AG04449 (cell line): ENCODE measurements around the gene GALE.
"Not testable (repeated sequence)": the region's sequence is repeated elsewhere in the genome, so short reads cannot be mapped to it uniquely, and the experiment has no call there.

ENCODE experiments used
- CTCF ChIA-PET: fragments of 350-600 bp; formaldehyde crosslinking; extraction: SDS; loops from one replicate; lab custom pipeline; 2021; ENCODE audit warnings: antibody characterized with exemption; lab: Yijun Ruan, JAX
- POLR2A ChIA-PET: fragments of 400-600, 350-600 bp; formaldehyde crosslinking; extraction: SDS; loops from one replicate; lab custom pipeline; 2020; ENCODE audit warnings: antibody characterized with exemption, inconsistent platforms; lab: Yijun Ruan, JAX
- DNase-seq: peaks from one replicate; pipeline ENCODE4 v3.0.0-alpha.2; 2010; ENCODE audit warnings: low read depth, low spot score
- H3K4me3 ChIP-seq: 2 replicates; pipeline ENCODE4 v1.5.1; 2011; ENCODE audit warnings: low read depth, mild to moderate bottlenecking, control low read depth, low read length
- TF ChIP-seq, protein P1 (sequence below): IDR thresholded peaks from one replicate; pipeline ENCODE4 v1.5.1; 2011; ENCODE audit warnings: mild to moderate bottlenecking, moderate library complexity, low read length, control low read depth, inconsistent platforms; ENCODE audit not compliant: insufficient read depth; ENCODE audit errors: missing control alignments

The GALE gene

DNA sequence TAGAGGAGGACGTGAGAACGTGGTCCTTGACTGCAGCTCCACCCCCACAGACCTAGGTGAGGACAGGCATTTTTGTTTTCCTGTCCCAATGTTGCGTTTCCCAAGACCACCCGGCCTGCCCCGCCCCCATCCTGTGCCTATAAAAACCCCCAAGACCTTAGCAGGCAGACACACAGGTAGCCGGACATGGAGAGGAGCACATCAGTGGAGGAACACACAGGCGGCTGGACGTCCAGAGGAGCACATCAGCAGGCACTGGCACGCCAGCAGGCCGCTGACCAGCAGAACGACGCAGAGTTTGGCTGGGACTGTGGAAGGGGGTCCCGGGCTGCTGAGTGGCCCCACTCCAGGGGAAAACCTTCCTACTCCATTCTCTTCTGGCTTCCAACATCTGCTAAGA, 37.4 kb upstream of the GALE start:
- TF ChIP-seq, protein P1, sequence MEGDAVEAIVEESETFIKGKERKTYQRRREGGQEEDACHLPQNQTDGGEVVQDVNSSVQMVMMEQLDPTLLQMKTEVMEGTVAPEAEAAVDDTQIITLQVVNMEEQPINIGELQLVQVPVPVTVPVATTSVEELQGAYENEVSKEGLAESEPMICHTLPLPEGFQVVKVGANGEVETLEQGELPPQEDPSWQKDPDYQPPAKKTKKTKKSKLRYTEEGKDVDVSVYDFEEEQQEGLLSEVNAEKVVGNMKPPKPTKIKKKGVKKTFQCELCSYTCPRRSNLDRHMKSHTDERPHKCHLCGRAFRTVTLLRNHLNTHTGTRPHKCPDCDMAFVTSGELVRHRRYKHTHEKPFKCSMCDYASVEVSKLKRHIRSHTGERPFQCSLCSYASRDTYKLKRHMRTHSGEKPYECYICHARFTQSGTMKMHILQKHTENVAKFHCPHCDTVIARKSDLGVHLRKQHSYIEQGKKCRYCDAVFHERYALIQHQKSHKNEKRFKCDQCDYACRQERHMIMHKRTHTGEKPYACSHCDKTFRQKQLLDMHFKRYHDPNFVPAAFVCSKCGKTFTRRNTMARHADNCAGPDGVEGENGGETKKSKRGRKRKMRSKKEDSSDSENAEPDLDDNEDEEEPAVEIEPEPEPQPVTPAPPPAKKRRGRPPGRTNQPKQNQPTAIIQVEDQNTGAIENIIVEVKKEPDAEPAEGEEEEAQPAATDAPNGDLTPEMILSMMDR = no peak
- DNase-seq = no peak
- ChIA-PET POLR2A (no interaction called here), CTCF (no interaction called here)
- no peak overlapping the region for H3K4me3 ChIP-seq

DNA sequence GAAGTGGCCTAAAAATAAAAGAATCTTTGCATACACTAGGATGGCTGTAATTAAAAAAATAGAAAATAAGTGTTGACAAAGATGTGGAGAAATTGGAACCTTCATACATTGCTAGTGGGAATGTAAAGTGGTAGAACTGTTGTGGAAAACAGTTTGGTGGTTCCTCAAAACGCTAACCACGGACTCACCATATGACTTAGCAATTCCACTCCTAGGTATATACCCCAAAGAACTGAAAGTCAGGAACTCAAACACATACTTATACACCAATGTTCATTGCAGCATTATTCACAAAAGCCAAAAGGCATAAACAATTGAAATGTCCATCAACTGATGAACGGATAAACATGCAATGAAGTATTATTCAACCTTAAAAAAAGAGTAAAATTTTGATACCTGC, 35.5 kb upstream of the GALE start:
- TF ChIP-seq, protein P1 = no peak
- CTCF ChIA-PET = no interaction called here
- no peak for DNase-seq
- POLR2A ChIA-PET = no interaction called here
- no peak overlapping the region for H3K4me3 ChIP-seq

DNA sequence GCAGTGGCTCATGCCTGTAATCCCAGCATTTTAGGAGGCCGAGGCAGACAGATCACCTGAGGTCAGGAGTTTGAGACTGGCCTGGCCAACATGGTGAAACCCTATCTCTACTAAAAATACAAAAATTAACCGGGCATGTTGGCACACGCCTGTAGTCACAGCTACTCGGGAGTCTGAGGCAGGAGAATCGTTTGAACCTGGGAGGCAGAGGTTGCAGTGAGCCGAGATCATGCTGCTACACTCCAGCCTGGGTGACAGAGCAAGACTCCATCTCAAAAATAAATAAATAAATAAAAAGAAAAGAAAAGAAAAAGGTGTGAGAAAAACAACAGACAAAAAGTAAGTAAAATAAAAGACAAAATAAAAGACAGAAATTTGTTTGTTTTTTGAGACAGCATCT, 33.6 kb upstream of the GALE start:
- DNase-seq, POLR2A ChIA-PET, H3K4me3 ChIP-seq: not testable (repeated sequence)
- CTCF ChIA-PET = interaction anchor here (0.9 kb wide), 1 partner anchor 34 kb away, joined by 3 read pairs; the partner anchor contains the start of gene FUCA1

DNA sequence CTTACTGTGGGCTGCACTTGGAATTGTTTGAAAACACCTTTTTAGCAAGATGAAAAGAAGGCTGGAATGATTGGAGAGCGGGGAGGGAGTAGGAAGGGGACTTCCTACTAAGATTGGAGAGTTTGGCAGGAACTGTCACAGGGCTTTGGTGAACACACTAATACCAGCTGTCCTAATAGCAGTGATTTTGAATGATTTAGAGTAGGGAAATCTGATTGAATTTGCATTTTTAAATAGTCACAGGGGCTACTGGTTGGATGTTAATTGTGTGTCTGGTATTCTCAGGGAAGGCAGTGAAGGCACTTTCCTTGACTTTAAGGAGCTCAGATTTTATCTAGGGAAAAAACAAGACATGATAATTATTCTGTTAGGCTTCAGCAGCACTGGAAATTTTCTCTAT, 27.2 kb upstream of the GALE start:
- H3K4me3 ChIP-seq = no peak overlapping the region
- TF ChIP-seq, protein P1 = no peak
- ChIA-PET POLR2A (no interaction called here), CTCF (interaction anchor here (1.5 to 12.2 kb wide), 2 partner anchors 18 to 20 kb away, joined by 5 to 134 read pairs; no protein-coding TSS in a partner anchor)
- no peak for DNase-seq

DNA sequence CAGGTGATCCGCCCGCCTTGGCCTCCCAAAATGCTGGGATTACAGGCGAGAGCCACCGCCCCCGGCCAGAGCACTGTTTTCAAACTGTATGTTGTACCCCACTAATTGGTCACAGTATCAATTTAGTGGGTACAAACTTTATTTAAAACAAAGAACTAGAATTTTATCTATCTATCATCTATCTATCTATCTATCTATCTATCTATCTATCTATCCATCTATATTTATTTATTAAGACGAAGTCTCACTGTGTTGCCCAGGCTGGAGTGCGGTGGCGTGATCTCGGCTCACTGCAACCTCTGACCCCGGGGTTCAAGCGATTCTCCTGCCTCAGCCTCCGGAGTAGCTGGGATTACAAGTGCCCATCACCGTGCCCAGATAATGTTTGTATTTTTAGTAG, 26.0 kb upstream of the GALE start:
- POLR2A ChIA-PET, H3K4me3 ChIP-seq, DNase-seq: not testable (repeated sequence)
- CTCF ChIA-PET = interaction anchor here (2.7 to 12.2 kb wide), 2 partner anchors 19 to 25 kb away, joined by 6 to 134 read pairs; no protein-coding TSS in a partner anchor

DNA sequence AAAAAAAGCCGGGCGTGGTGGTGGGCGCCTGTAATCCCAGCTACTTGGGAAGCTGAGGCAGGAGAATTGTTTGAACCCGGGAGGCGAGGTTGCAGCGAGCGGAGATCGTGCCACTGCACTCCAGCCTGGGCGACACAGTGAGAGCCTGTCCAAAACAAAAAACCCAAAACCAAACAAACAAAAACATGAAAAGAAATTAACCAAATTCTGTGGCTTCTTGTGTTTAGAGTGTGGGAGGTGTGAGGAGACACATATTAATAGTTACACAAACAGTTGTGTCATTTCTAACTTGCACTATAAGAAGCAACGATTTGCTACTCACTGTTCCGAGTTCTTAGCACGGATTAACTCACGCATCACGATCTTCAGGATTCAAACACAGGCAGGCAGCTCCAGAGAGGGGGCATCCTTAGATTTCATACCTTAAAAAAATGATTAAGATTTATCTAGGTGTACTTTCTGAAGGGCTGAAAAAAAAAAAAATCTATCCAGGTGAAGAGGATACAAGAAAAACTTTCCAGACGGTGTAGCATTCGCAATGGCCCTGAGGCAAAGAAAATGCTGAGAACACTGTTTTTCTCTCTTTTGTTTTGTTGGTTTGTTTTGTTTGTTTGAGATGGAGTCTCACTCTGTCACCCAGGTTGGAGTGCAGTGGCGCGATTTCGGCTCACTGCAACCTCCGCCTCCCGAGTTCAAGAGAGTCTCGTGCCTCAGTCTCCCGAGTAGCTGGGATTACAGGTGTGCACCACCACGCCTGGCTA, 25.4 kb upstream of the GALE start:
- TF ChIP-seq, protein P1 = no peak
- peak overlapping the region; percentile 97 for H3K4me3 ChIP-seq
- ChIA-PET CTCF (interaction anchor here (1.3 to 12.2 kb wide), 3 partner anchors 18 to 40 kb away, joined by 3 to 134 read pairs (median 6); no protein-coding TSS in a partner anchor), POLR2A (interaction anchor here (0.6 to 1.7 kb wide), 8 partner anchors 9 to 190 kb away, joined by 3 to 10 read pairs (median 4); partner anchors contain the start of gene GALE)
- DNase-seq = no peak

DNA sequence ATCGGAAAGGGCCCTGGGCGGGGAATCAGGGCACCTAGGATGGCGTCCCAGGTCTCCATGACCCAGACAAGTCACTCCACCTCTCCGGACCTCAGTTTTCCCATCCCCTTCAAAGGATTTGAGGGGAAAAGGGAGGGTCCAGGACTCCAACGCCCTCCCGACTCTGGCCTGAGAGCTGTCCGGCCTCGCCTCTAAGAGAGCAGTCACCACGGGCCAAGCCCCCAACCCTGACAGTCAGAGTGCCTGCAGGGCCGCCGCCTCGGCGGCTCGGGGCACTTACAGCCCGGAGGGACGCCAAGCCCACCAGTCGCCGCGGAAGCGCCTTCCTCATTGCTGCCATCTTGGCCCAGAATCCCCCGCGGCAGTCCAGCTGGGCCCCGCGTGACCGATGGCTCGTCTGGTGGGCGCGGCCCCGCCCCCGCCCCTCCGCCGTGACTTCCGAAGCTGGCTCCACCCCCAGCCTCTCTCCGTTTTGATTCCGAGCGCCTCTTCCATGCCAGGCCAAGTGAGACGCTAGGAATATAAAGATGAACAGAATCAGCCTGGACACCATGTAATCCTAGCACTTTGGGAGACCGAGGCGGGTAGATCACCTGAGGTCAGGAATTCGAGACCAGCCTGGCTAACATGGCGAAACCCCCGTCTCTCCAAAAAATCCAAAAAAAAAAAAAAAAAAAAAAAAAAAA, 24.7 kb upstream of the GALE start, which contains the start of gene HMGCL:
HMGCL (minus strand) TSS at position 354 of the 686 bp plus-strand sequence; CDS start at position 340, 14 bp downstream.
- DNase-seq = peak; percentile 26
- TF ChIP-seq, protein P1 = no peak
- peak within 1 kb of the TSS; percentile 97 for H3K4me3 ChIP-seq
- CTCF ChIA-PET = interaction anchor here (1.3 to 12.2 kb wide), 4 partner anchors 17 to 51 kb away, joined by 3 to 134 read pairs (median 6); no protein-coding TSS in a partner anchor
- POLR2A ChIA-PET = interaction anchor here (0.6 to 1.7 kb wide), 8 partner anchors 9 to 191 kb away, joined by 3 to 10 read pairs (median 4); partner anchors contain the start of gene GALE
